HG03095 (cell line): ENCODE results near the gene TPPP.
"Not testable (repeated sequence)": the region's sequence is repeated elsewhere in the genome, so short reads cannot be mapped to it uniquely, and the experiment has no call there.

Source experiments
- ATAC-seq: cut with Tn5 transposase; IDR thresholded peaks from one replicate; pipeline ENCODE4 v1.9.1; 2021; ENCODE audit warnings: moderate library complexity; ENCODE audit not compliant: unreplicated experiment

TPPP gene

DNA sequence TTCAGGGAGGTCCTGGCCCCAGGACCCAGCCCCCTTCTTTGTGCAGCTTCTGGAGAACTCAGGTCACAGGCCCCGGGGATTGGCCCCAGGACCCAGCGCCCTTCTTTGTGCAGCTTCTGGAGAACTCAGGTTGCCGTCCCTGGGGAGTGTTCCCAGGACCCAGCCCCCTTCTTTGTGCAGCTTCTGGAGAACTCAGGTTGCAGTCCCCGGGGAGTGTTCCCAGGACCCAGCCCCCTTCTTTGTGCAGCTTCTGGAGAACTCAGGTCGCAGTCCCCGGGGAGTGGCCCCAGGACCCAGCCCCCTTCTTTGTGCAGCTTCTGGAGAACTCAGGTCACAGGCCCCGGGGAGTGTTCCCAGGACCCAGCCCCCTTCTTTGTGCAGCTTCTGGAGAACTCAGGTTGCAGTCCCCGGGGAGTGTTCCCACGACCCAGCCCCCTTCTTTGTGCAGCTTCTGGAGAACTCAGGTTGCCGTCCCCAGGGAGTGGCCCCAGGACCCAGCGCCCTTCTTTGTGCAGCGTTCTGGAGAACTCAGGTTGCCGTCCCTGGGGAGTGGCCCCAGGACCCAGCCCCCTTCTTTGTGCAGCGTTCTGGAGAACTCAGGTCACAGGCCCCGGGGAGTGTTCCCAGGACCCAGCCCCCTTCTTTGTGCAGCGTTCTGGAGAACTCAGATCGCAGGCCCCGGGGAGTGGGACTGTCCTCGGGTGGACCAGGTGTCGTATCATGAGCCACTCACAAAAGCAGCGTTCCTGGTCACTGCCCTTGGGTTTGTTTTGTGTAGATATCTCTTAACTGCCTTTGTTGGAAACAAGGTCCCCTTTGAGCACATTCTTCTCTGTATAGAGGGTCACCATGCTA lies 64.6 kb downstream of the TPPP start:
- not testable (repeated sequence) for ATAC-seq

DNA sequence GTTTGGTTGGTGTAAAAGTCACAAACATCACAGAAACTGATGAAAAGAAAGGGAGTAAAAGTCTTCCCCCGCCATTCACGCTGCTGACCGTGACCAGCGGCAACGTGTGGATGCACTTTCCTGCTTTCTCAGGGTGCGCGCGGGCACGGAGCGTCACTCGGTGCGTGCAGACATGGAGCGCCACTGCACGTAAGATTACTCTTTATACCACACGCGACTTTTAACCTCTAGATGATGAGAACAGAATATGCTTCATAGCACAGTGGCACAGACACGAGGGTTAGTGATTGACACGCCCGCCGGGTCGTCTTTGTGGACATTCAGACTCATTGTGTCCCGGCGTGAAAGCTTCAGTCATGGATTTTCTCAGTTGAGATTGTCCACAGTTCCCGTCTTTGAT lies 65.3 kb downstream of the TPPP start:
- no peak for ATAC-seq

GRCh38 chr5:626850-627249 lies 66.3 kb downstream of the TPPP start:
- no peak for ATAC-seq

DNA sequence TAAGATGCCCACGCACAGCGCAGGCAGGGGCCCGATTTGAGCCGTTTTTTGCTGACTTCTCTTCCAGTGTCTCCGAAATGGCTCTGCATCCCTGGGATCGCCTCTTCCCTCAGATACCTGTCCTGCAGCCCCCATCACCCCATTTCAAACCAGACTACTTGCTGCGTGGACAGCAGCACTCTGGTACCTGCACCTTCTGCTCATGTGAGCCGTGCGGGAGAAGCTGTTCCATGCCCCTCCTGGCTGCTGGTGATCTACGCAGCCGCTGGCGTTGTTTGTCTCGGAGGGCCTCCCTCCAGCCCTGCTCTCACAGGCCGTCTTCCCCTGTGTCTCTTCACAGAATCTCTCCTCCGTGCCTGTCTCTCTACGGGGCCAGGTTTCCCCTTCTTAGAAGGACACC lies 67.6 kb downstream of the TPPP start:
- no peak for ATAC-seq

DNA sequence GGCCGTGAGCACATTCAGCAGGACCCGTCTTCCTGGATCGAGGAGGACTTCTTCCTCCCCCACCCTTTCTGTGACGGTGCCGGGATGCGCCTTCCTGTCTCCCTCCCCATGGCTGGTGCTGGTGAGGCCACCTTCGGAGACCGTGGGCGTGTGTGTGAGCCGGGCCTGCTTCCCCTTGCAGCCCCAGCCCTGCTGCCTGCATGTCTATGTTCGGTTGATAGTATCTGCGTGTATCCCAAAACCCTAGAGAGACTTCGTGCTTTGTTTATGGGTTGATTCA lies 68.3 kb downstream of the TPPP start:
- no peak for ATAC-seq

DNA sequence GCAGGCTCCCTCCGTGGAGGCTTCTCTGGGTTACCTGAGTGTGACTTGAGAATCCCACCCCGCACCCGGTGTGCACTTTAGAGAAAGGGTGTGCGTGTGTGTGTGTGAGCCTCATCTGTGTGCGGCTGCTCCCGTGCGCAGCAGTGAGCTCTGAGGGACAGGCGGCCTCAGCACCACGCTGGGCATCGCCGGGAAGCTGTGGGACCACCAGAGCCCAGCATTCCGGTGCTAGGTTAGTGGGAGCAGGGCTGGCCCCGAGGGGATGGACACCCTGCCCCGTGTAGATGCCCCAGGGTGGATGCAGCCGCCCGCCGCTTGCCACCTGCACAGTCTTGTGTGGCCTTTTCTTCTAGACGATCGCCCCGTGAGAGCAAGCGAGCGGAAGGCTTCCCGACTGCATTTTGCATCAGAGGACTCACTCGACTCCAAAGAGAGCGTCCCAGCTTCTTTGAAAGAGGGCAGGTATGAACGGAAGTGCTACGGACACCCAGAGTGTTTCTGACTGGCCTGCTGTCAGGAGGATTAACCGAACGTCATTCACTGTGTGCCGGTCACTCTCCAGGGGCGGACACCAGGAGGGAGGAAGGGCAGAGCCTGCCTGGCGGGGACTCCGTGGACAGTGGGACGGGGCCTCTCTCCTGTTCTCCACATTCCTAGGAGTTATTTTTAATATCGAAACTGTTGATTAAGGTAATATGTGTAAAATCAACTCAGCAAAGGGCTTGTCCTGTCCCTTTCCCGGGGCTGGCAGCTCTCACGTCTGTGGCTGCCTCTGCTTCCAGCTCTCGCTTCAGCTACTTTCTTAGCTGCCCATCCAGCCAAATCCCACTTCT lies 68.8 kb downstream of the TPPP start:
- ATAC-seq, result no peak

GRCh38 chr5:623531-623930 lies 69.6 kb downstream of the TPPP start:
- no peak for ATAC-seq

GRCh38 chr5:622946-623522 lies 70.1 kb downstream of the TPPP start:
- ATAC-seq, result no peak

DNA sequence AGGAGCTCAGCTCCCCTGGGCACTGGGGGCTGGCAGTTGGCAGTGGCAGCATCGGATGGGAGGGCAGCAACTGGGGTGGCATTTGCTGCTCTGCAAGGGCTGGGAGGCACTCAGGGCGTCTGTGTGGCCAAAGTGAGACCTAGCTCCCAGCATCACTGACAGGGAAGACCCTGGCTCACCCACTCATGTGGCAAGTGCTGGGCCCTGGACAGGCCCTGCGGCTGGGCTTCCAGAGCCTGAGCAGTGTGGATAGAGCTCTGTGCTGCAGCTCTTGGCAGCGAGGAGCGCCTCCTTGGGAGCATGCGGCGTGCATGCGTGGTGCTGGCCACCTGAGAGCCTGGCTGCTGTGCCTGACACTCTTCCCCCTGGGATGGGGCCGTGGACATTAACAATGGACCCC lies 70.8 kb downstream of the TPPP start:
- no peak for ATAC-seq

DNA sequence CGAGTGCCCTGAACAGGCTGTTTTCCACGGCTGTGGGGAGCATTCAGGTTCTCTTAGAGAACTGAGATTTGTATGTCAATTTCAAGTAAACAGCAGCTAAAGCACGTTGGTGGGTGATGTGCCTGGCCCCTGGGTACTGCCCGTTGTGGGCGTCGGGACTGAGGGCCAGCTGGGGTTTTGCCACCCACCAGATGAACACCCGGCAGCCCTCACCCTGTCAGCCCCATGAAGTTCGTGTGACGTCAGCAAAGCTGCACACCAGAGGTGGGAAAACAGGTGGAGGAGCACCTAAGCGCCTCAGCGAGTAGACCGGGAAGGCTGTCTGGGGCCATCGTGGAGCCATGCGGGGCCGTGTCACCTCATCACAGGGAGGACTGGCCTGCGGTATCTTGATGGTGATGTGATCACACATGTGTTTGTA lies 71.8 kb downstream of the TPPP start:
- no peak for ATAC-seq

DNA sequence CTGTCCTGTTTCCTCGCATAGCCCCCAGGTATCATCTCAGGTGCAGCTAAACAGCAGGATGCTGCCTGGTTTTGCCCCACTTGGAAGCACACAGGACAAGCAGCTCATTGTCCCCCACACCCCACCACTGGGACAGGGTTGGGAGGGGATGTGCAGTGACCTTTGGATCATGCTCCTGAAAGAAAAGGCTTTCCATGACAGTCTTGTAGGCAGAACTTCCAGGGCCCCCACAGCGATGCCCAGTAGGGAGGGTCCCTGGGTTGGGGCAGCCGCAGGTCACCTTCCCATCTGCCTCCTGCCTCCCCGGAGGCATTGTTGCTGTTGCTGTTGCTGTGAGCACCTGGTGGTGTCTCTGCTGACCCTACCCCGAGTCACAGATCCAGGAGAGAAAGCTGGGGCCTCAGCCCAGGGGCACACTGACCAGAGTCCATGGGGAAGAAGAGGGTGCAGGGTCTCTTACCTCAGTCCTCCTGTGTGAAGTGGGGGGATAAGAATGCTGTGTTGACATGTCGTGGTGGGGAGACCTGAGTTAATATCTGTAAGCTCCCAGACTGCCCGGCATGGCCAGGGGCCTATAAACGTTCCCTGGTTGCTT lies 72.5 kb downstream of the TPPP start:
- ATAC-seq, result no peak

DNA sequence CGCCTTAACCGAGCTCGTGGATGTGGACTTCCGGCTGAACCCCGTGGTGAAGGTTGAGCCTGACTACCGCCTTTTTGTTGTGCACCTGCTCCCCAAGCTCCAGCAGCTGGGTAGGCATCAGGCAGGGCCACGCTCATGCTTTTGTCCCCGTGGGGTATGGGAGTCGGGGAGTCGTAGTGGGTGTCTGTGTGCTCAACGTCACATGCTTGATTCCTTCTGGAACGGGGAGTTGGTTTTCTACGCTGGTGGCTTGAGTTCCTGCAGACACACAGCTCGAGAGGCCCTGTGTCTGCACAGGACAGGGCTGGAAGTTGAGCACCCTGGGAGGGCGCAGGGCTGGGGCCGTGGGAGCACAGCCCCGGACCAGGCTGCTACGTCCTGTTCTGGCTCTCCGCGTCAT lies 73.0 kb downstream of the TPPP start:
- ATAC-seq, result no peak

GRCh38 chr5:619444-619843 lies 73.7 kb downstream of the TPPP start:
- no peak for ATAC-seq

GRCh38 chr5:618450-618849 lies 74.7 kb downstream of the TPPP start:
- ATAC-seq, result no peak

DNA sequence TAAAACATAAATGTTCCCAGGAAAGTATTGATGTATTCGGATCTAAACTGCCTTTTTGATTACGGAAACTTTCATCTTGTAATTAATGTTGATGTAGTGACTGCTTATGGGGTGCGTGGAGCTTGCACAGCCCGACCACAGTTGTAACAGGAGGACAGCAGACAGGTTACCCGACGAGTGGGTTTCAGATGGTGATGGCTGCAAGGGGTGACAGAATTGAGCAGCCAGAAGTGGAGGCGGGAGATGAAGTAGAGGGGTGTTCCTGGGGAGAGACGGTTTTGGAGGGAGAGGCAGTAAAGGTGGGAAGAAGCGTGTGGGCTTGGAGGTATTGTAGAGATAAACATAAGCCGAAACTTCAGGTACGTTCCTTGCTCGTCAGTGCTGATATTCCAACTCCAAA lies 75.3 kb downstream of the TPPP start:
- no peak for ATAC-seq

DNA sequence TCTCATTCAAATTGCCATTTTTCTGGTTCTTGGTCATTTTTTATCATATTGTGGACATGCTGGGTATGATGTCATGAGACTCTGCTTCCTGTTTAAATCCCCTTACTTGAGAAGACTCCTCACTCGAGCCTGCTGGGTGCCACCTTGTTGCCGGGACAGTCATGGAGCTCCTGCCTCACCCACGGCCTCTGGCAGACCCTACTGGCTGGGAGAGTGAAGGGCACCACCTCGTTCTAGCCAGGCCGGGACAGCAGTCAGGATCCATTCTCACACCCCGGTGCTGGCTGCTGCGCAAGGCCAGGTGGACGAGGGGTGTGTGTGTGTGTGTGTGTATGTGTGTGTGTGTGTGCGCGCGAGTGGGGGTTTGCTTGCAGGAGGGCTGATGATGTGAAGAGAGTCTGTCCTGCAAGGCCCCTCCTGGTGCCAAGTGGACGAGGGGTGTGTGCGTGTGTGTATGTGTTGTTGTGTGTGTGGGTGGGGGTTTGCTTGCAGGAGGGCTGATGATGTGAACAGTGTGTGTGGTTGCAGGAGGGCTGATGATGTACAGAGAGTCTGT lies 76.6 kb downstream of the TPPP start:
- ATAC-seq, result no peak

- ATAC-seq, result peak; percentile 32
Observed at GRCh38 chr5:612498-613424, 80.4 kb downstream of the TPPP start.

DNA sequence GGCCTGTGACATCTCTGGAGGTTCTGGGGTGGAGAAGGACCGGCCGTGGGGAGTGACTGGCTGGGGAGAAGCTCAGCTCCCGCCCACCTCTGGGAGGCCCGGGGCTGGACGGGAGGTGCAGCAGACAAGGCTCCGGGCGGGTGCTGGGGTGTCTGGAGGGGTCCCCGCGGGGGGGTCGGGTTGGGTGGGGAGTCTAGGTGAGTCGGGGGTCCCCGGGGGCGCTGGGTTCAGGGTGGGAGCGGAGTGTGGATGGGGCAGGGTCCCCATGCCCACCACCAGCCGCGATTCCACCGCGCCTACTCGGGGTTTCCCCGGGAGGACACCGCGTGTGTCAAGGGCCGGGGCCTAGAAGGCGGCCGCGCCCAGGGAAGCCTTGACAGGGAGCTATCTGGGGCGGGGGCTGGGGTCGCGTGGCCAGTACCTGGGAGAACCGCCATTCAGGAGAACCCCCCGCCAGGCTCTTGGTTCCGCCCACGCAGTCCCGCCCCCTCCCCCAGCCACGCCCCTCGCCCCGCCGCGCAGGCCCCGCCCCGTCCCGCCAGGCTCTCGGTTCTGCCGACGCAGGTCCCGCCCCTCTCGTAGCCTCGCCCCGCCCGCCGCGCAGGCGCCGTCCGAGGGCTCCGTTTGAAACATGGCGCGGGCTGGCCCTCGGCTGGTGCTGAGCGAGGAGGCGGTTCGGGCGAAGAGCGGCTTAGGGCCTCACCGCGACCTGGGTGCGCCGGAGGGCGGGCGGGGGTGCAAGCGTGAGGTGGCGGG lies 81.2 kb downstream of the TPPP start, which contains the start of gene CEP72:
Gene CEP72 (plus strand): TSS at position 610 of the 756 bp plus-strand sequence. CDS start 22 bp downstream, at position 632.
- peak; percentile 74 for ATAC-seq
